CD1c-positive myeloid dendritic cell (primary cell): ENCODE results near the gene RNF103.

Source experiments
- DNase-seq: peaks from one replicate; pipeline ENCODE4 v3.0.0-alpha.2; 2016; ENCODE audit errors: extremely low spot score

The RNF103 gene

GRCh38 chr2:86566821-86567190, 56.9 kb downstream of the RNF103 start:
- no peak for DNase-seq

GRCh38 chr2:86566158-86566820, 57.4 kb downstream of the RNF103 start:
- no peak for DNase-seq

- no peak for DNase-seq
Observed at GRCh38 chr2:86563650-86564061, 60.0 kb downstream of the RNF103 start.

- peak; percentile 100 for DNase-seq
Observed at GRCh38 chr2:86562922-86563649, 60.6 kb downstream of the RNF103 start, which contains the start of gene CHMP3. CHMP3 (minus strand) TSS chr2:86563443; CDS start chr2:86563348, 95 bp downstream.

GRCh38 chr2:86562485-86562921, 61.2 kb downstream of the RNF103 start:
- peak; percentile 71 for DNase-seq

DNA sequence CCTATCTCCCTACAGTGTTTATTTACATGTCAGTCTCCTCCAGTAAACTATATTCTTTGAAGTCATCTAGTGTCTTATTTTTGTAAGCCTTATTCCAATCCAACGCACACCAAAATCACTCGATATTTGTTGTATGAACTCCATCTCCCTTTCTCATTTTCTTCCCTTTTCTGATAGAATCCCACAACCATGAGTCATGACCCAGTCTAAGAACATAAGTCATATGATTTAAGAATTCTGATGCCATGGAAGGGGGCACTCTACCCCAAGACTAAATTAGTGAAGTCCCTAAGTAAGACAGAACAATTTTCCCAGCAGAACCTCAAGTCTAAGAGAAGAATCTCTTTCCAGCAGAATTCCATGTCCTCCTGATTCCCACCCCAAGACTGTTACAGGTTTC, 65.8 kb downstream of the RNF103 start:
- DNase-seq, result peak; percentile 24

GRCh38 chr2:86556508-86556907, 67.2 kb downstream of the RNF103 start:
- DNase-seq, result no peak
